Endothelial cell of umbilical vein (primary cell): ENCODE data around the gene CSNK1G2. TPM values are rescaled to one million over a fixed set of nuclear protein-coding genes. Genes with fewer than 3 reads are reported as not detected.

Experiments used
- BruUV-seq: library from RNA; stranded (reverse); fragments of 400-500 nt; replicated peaks from 2 replicates; lab custom pipeline; 2021; lab: Mats Ljungman, UMichigan
- CTCF ChIA-PET: fragments of 300-600, 350-600 bp; sonication (Branson Sonifier 250); formaldehyde crosslinking; loops from one replicate; lab custom pipeline; 2021; ENCODE audit warnings: antibody characterized with exemption, inconsistent platforms; lab: Charles Lee
- POLR2A ChIA-PET: fragments of 300-600, 350-600 bp; sonication (Branson Sonifier 250); formaldehyde crosslinking; loops from one replicate; lab custom pipeline; 2021; ENCODE audit warnings: antibody characterized with exemption, inconsistent platforms; lab: Charles Lee
- DNase-seq: peaks from one replicate; pipeline ENCODE4 v3.0.0-alpha.2; 2011; ENCODE audit warnings: low read depth, low spot score
- FAIRE-seq: peaks from 2 replicates; lab custom pipeline; 2011; peaks lifted over from hg19 to GRCh38; lab: Jason Lieb, UNC
- H2AFZ ChIP-seq: 2 replicates; pipeline ENCODE4 v1.6.0; 2012; ENCODE audit warnings: low read depth, low read length, control low read depth, inconsistent platforms
- H3K27ac ChIP-seq: 2 replicates; pipeline ENCODE4 v1.5.1; 2011; ENCODE audit warnings: low read depth, mild to moderate bottlenecking, control low read depth, low read length, moderate library complexity; ENCODE audit not compliant: insufficient read depth
- H3K27me3 ChIP-seq, 2 experiments: 2 replicates each; pipeline versions ENCODE4 v1.6.0 to v1.6.1; 2011; ENCODE audit warnings: low read length in 2 of 2, mixed read lengths in 1 of 2; ENCODE audit not compliant: control insufficient read depth in 2 of 2, insufficient read depth in 2 of 2
- H3K36me3 ChIP-seq, 2 experiments: 2 replicates in 1 of 2; 3 replicates in 1 of 2; pipeline ENCODE4 v1.5.1; 2011; ENCODE audit warnings: low read length in 2 of 2, mild to moderate bottlenecking in 1 of 2, moderate library complexity in 1 of 2; ENCODE audit not compliant: control insufficient read depth in 2 of 2, insufficient read depth in 2 of 2; ENCODE audit errors: extremely low read depth in 1 of 2
- H3K4me1 ChIP-seq: 3 replicates; pipeline ENCODE4 v1.5.1; 2011; ENCODE audit warnings: mild to moderate bottlenecking, low read length; ENCODE audit not compliant: control insufficient read depth, insufficient read depth; ENCODE audit errors: extremely low read depth
- H3K4me2 ChIP-seq: 2 replicates; pipeline ENCODE4 v1.6.1; 2011; ENCODE audit warnings: low read length, control low read depth, mixed read lengths; ENCODE audit not compliant: insufficient read depth
- H3K4me3 ChIP-seq, 3 experiments: fragments of 200-600 bp in 1 of 3; sonication (generic), shearing (Covaris generic) in 1 of 3; replicated peaks in 1 of 3; 2 replicates each; pipeline ENCODE4 v1.5.1; 2011 to 2016; ENCODE audit warnings: control low read depth in 3 of 3, low read length in 3 of 3, mild to moderate bottlenecking in 2 of 3, inconsistent platforms in 1 of 3, low read depth in 1 of 3, moderate library complexity in 1 of 3; ENCODE audit not compliant: insufficient read depth in 1 of 3
- H3K79me2 ChIP-seq: 2 replicates; pipeline ENCODE4 v1.6.0; 2012; ENCODE audit warnings: low read length, inconsistent platforms; ENCODE audit not compliant: control insufficient read depth, insufficient read depth
- H3K9ac ChIP-seq: replicated peaks from 2 replicates; pipeline ENCODE3; 2011; ENCODE audit warnings: low read length, control low read depth; ENCODE audit not compliant: insufficient read depth; ENCODE audit errors: extremely low read depth
- H3K9me1 ChIP-seq: replicated peaks from 3 replicates; pipeline ENCODE4 v1.6.0; 2011; ENCODE audit warnings: mild to moderate bottlenecking, low read length; ENCODE audit not compliant: control insufficient read depth, insufficient read depth; ENCODE audit errors: extremely low read depth
- H3K9me3 ChIP-seq: replicated peaks from 2 replicates; pipeline ENCODE4 v1.5.1; 2012; ENCODE audit warnings: low read length, inconsistent platforms; ENCODE audit not compliant: control insufficient read depth, insufficient read depth
- H4K20me1 ChIP-seq: replicated peaks from 2 replicates; pipeline ENCODE3; 2011; ENCODE audit warnings: mild to moderate bottlenecking, low read length; ENCODE audit not compliant: control insufficient read depth, insufficient read depth; ENCODE audit errors: extremely low read depth
- EZH2 ChIP-seq: IDR thresholded peaks from 2 replicates; pipeline ENCODE4 v1.6.1; 2012; ENCODE audit warnings: borderline replicate concordance, low read depth, mild to moderate bottlenecking, moderate library complexity, low read length, inconsistent platforms; ENCODE audit not compliant: severe bottlenecking
- FOS ChIP-seq: IDR thresholded peaks from 2 replicates; pipeline ENCODE4 v1.6.1; 2011; ENCODE audit warnings: mild to moderate bottlenecking, low read length, moderate library complexity, borderline replicate concordance; ENCODE audit not compliant: insufficient read depth
- GATA2 ChIP-seq: IDR thresholded peaks from 2 replicates; pipeline ENCODE4 v1.7.0; 2011; ENCODE audit warnings: low read depth, mild to moderate bottlenecking, moderate library complexity, mixed read lengths, low read length; ENCODE audit not compliant: insufficient read length, insufficient read depth
- JUN ChIP-seq: IDR thresholded peaks from 2 replicates; pipeline ENCODE4 v1.6.1; 2011; ENCODE audit warnings: borderline replicate concordance, low read depth; ENCODE audit not compliant: insufficient read length, insufficient read depth
- MYC ChIP-seq: IDR thresholded peaks from one replicate; pipeline ENCODE4 v1.6.1; 2011; ENCODE audit warnings: mild to moderate bottlenecking, low read depth, low read length
- POLR2A ChIP-seq: IDR thresholded peaks from 2 replicates; pipeline ENCODE4 v1.6.1; 2012; ENCODE audit warnings: low read depth, mild to moderate bottlenecking, control low read depth, low read length
- POLR2AphosphoS5 ChIP-seq: IDR thresholded peaks from 2 replicates; pipeline ENCODE4 v1.6.1; 2012; ENCODE audit warnings: low read depth, mild to moderate bottlenecking, control low read depth, low read length, moderate library complexity; ENCODE audit not compliant: insufficient read depth
- dilution Hi-C: fragments of 300-500 bp; cut with MboI; formaldehyde crosslinking; loops from one replicate; pipeline ENCODE4 v1.15.0; 2019; ENCODE audit warnings: low sequenced_read_pairs; ENCODE audit not compliant: extremely low pct_ligation_motif_present
- intact Hi-C: fragments of 100-400 bp; cut with micrococcal nuclease; formaldehyde crosslinking; loops from one replicate; pipeline ENCODE4 v1.10.0; 2022
- polyA plus RNA-seq, 4 experiments: library from polyadenylated mRNA; depleted of rRNA in 3 of 4; stranded (reverse) in 3 of 4; unstranded in 1 of 4; fragments of >200 nt; gene quantifications; 2 replicates each; pipeline versions ENCODE4 v1.2.1 to v1.2.3, GENCODE V29; 2011 to 2012; ENCODE audit warnings: missing spikeins in 1 of 4
- total RNA-seq: library from RNA; stranded (reverse); gene quantifications from 2 replicates; pipeline ENCODE4 v1.2.3, GENCODE V29; 2021
- TF ChIP-seq, protein P1 (sequence below), 2 donors: IDR thresholded peaks; 1 replicate in 1 of 2; 2 replicates in 1 of 2; pipeline ENCODE4 v1.5.1; 2011; ENCODE audit warnings: low read length in 2 of 2, mild to moderate bottlenecking in 2 of 2, moderate library complexity in 2 of 2, control low read depth in 1 of 2, inconsistent platforms in 1 of 2, low read depth in 1 of 2; ENCODE audit not compliant: insufficient read depth in 1 of 2; ENCODE audit errors: extremely low read depth in 1 of 2

The CSNK1G2 gene
- total and polyA plus RNA-seq, 2 donors (not counting 3 experiments of a cell fraction or from before 2014, with no cell fraction given), result 96.6 to 110 TPM

DNA sequence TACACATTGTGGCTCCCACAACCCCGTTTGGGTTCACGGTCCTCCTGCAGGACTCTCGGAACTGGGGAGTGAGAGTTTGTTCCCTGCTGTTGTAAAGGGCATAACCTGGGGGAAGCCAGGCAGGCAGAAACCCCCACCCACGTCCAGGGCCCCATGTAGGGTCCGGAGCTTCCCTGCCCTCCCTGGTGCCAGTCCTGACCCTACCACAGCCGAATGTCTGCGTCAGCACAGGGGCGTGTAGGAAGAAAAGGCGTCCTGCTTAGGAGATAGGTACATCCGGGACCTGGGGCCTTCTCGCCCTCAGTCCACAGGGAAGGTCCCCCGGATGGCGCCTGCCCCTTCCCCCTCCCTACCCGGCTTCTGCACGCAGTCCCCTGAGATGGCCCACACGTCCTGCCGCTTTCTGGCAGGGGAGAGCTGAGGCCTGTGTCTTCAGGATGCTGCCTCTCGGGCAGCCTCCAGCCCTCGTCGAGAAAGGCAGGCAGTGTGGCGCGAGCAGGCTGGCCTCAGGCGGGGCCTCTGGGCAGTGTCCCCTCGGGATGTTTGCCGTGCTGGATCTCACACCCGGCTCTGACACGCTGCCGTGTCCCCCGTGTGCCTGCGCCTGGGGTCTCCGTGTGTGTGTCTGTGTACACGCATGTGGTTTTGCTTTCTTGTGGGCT lies 19.1 kb downstream of the CSNK1G2 start:
- Histone ChIP-seq H3K9ac (no peak overlapping the region), H3K4me1 (no peaks in the 10 kb centered on the region), H3K9me3 (no peaks in the 10 kb centered on the region), H3K36me3 (peaks cover 0 to 6% of the 10 kb centered on the region in 2 experiments), H3K27me3 (no peaks in the 10 kb centered on the region), H3K79me2 (peaks cover 40% of the 10 kb centered on the region), H2AFZ (no peak overlapping the region), H3K9me1 (no peaks in the 10 kb centered on the region), H3K4me3 (no peak overlapping the region), H4K20me1 (no peaks in the 10 kb centered on the region), H3K27ac (no peak overlapping the region), H3K4me2 (no peak overlapping the region)
- ChIA-PET CTCF (no interaction called here), POLR2A (no interaction called here)
- dilution Hi-C loops (no loop called here), intact Hi-C loops (no loop called here)
- DNase-seq (no peak), FAIRE-seq (no peak)
- TF ChIP-seq FOS (no peak), GATA2 (no peak), POLR2AphosphoS5 (no peak), JUN (no peak), POLR2A (no peak), EZH2 (no peak), MYC (no peak)
- TF ChIP-seq, protein P1, sequence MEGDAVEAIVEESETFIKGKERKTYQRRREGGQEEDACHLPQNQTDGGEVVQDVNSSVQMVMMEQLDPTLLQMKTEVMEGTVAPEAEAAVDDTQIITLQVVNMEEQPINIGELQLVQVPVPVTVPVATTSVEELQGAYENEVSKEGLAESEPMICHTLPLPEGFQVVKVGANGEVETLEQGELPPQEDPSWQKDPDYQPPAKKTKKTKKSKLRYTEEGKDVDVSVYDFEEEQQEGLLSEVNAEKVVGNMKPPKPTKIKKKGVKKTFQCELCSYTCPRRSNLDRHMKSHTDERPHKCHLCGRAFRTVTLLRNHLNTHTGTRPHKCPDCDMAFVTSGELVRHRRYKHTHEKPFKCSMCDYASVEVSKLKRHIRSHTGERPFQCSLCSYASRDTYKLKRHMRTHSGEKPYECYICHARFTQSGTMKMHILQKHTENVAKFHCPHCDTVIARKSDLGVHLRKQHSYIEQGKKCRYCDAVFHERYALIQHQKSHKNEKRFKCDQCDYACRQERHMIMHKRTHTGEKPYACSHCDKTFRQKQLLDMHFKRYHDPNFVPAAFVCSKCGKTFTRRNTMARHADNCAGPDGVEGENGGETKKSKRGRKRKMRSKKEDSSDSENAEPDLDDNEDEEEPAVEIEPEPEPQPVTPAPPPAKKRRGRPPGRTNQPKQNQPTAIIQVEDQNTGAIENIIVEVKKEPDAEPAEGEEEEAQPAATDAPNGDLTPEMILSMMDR (IDR thresholded peaks at IDR 0.05; ENCODE audit: extremely low read depth in 1 of 2, insufficient read depth in 1 of 2, low read depth in 1 of 2, low read length in 2 of 2), result no peak
- BruUV-seq, result no TSS peak
